ACHN (cell line): ENCODE data around the gene GTF2B.

Experiments
- DNase-seq: peaks from one replicate; pipeline ENCODE4 v3.0.0-alpha.2; 2015
- in situ Hi-C: cut with HindIII; loops from 2 replicates; pipeline ENCODE4 v1.10.0; 2017; ENCODE audit warnings: low sequenced_read_pairs, low pct_ligation_motif_present, low pct_unique_long_range_greater_than_20kb

GTF2B gene

DNA sequence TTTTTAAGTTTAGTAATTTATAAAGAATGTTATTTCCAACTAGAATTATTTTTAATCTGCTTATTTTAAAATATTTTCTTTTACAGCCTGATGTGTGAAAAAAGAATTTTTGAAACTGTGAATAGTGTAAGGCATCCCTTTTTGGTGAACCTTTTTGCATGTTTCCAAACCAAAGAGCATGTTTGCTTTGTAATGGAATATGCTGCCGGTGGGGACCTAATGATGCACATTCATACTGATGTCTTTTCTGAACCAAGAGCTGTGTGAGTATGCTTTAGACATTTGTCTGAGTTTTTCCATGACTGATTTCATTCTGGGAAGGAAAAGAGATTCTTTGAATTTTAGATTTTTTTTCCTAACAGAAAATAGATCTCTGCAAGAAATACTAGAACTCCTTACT is 77.9 kb downstream of the GTF2B start:
- DNase-seq: no peak
- in situ Hi-C loops: no loop called here

DNA sequence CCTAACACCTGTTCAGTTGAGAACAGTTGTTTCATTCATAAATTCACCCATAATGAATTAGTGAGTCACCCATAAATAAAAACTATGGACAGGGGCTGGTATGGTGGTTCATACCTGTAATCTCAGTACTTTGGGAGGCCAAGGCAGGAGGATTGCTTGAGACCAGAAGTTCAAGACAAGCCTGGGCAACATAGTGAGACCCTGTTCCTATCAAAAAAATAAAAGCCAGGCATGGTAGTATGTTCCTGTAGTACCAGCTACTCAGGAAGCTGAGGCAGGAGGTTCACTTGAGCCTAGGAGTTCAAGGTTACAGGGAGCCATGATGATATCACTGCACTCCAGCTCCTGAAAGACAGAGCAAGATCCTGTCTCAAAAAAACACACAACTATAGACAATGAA is 79.0 kb downstream of the GTF2B start:
- no peak for DNase-seq
- in situ Hi-C loops: no loop called here

DNA sequence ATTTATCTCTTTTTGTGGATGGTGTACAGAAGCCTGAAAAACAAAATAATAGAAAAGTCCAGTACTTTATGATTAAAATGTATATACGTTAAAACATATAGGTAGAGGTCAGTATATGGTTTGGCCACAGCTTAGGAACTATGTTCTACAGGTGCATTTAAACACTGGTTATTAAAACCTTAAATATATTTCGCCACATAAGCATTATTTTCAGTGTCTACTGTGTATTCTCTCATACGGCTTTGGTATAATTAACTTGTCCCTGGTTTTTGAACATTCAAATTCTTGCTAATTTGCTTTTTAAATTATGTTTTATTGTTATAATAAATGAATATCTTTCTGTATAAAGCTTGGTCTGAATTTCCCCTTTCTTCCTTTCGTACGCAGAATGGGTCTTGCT is 87.9 kb downstream of the GTF2B start:
- no peak for DNase-seq
- in situ Hi-C loops: no loop called here

DNA sequence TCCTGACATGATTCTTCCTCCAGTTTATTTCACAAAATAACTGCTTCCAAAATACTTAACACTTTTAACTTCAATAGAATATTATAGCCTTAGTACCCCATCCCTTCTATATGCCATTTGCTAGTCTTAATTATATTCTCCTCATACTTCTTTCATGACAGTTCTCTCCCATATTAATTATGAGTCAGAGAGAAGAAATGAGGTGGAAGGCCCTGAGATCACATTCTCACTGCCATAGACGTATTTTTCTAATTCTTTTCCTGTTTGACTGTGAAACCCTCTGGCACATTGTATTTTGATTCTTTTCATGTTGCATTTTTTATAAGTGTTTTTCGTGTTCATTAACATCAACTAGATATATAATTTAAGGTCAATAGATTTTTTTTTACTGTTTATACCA is 88.4 kb downstream of the GTF2B start:
- DNase-seq: no peak
- in situ Hi-C loops: no loop called here
